ENCODE data around the gene ACR.
A peak's percentile ranks its signal among the peaks of the same experiment; 100 is the strongest.
"Not testable (repeated sequence)": the region's sequence is repeated elsewhere in the genome, so short reads cannot be mapped to it uniquely, and the experiment has no call there.

Gene ACR

GRCh38 chr22:50780244-50780643, 42.2 kb downstream of the ACR start:
- H3K79me2 ChIP-seq (ENCODE audit: insufficient read depth, low read length), result not testable (repeated sequence)

GRCh38 chr22:50782253-50782652, 44.2 kb downstream of the ACR start:
- not testable (repeated sequence) for H3K9me3 ChIP-seq (ENCODE audit: insufficient read depth, low read length); H3K9me2 ChIP-seq (replicated peaks; ENCODE audit: insufficient read depth, low read length); H3K4me3 ChIP-seq (ENCODE audit: insufficient read depth, low read length, poor library complexity, severe bottlenecking); H3K9ac ChIP-seq (ENCODE audit: low read length); H3K4me2 ChIP-seq (ENCODE audit: low read depth, low read length, poor library complexity, severe bottlenecking); H3F3A ChIP-seq (ENCODE audit: insufficient read depth); H4K20me1 ChIP-seq (ENCODE audit: low read depth, low read length); H2AFZ ChIP-seq (ENCODE audit: low read depth, low read length, severe bottlenecking); H3K27ac ChIP-seq (ENCODE audit: low read depth, low read length); H3K27me3 ChIP-seq (ENCODE audit: low read length); H3K79me2 ChIP-seq (ENCODE audit: insufficient read depth, low read length); H3K36me3 ChIP-seq (ENCODE audit: low read length)

More at GRCh38 chr22:50780244-50780643, 42.2 kb downstream of the ACR start:
- not testable (repeated sequence) for H3K9me3 ChIP-seq (ENCODE audit: insufficient read depth, low read length); H3K9me2 ChIP-seq (replicated peaks; ENCODE audit: insufficient read depth, low read length); H3K36me3 ChIP-seq (ENCODE audit: low read length); H3F3A ChIP-seq (ENCODE audit: insufficient read depth); H4K20me1 ChIP-seq (ENCODE audit: low read depth, low read length); H2AFZ ChIP-seq (ENCODE audit: low read depth, low read length, severe bottlenecking); H3K4me3 ChIP-seq (ENCODE audit: insufficient read depth, low read length, poor library complexity, severe bottlenecking); H3K9ac ChIP-seq (ENCODE audit: low read length); H3K4me2 ChIP-seq (ENCODE audit: low read depth, low read length, poor library complexity, severe bottlenecking); H3K27ac ChIP-seq (ENCODE audit: low read depth, low read length); H3K27me3 ChIP-seq (ENCODE audit: low read length)

DNA sequence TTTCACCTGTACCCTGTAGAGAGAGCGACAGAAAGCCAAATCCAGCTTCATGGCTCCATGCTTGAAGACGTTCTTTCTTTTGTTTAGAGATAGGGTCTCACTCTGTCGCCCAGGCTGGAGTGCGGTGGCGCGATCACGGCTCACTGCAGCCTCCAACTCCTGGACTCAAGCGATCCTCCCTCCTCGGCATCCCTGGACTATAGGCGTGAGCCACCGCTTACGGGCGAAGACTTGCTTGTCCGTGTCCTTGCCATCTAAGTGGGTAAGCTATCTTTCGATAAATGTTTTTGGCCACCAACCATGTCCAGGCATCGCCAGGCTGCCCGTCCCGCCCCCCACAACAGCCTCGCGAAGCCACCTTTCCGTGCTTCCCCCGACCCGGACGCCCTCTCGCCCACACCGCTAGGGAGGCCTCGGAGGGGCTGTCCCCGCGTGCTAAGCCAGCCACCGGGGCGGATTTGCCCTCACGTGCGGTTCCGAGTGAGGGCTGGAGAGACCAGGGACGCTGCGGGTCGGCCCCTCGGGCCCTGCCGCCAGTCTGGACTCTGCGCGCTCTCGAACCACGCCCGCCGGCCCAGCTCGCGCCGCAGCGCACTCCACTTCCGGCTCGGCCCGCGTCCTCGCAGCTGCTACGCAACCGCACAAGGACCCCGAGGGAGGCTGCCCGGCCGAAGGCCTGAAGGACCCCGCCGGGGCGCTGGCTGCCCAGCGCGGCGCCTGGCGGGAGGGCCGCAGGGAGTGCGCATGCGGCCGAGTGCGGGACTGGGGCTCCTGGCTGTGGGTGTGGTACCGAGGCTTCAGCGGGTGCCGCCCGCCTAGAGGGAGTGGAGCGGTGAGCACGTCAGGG, 45.3 kb downstream of the ACR start, which contains the start of gene RABL2B:
Gene RABL2B, minus strand, starts transcription at position 604 of the 847 bp plus-strand sequence. CDS start 1,342 bp downstream, outside the sequence.
- not testable (repeated sequence) for H2AFZ ChIP-seq (ENCODE audit: low read depth, low read length, severe bottlenecking); H3K27ac ChIP-seq (ENCODE audit: low read depth, low read length); H3K36me3 ChIP-seq (ENCODE audit: low read length); H3K27me3 ChIP-seq (ENCODE audit: low read length); H3K79me2 ChIP-seq (ENCODE audit: insufficient read depth, low read length); H3K9me2 ChIP-seq (replicated peaks; ENCODE audit: insufficient read depth, low read length); H3F3A ChIP-seq (ENCODE audit: insufficient read depth); H3K9me3 ChIP-seq (ENCODE audit: insufficient read depth, low read length); H4K20me1 ChIP-seq (ENCODE audit: low read depth, low read length)
- Histone ChIP-seq H3K9ac (ENCODE audit: low read length) (peak within 1 kb of the TSS; percentile 59), H3K4me2 (ENCODE audit: low read depth, low read length, poor library complexity, severe bottlenecking) (peak within 1 kb of the TSS; percentile 53), H3K4me3 (ENCODE audit: insufficient read depth, low read length, poor library complexity, severe bottlenecking) (peak within 1 kb of the TSS; percentile 48)

DNA sequence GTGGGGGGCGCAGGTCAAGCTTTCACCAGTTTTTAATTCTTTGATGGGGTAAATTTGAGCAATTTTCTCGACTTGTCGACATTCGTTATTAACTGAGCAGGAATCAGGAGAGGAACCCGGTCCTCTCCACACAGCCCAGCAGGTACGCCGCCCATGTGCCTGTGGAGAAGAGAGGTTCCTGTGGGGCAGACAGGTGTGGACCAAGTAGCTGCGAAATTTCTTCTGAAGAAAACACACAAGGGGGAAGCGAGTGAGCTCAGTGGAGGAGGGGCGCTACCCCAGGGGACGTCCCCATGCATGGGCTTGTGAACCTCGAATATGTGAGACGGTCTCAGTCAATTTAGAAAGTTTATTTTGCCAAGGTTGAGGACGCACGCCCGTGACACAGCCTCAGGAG, 45.9 kb downstream of the ACR start:
- H3K79me2 ChIP-seq (ENCODE audit: insufficient read depth, low read length); H4K20me1 ChIP-seq (ENCODE audit: low read depth, low read length); H3K27ac ChIP-seq (ENCODE audit: low read depth, low read length); H2AFZ ChIP-seq (ENCODE audit: low read depth, low read length, severe bottlenecking); H3K36me3 ChIP-seq (ENCODE audit: low read length); H3K27me3 ChIP-seq (ENCODE audit: low read length); H3K9me2 ChIP-seq (replicated peaks; ENCODE audit: insufficient read depth, low read length); H3K9me3 ChIP-seq (ENCODE audit: insufficient read depth, low read length); H3F3A ChIP-seq (ENCODE audit: insufficient read depth): not testable (repeated sequence)
- Histone ChIP-seq H3K9ac (ENCODE audit: low read length) (peak overlapping the region; percentile 55), H3K4me2 (ENCODE audit: low read depth, low read length, poor library complexity, severe bottlenecking) (peak overlapping the region; percentile 53), H3K4me3 (ENCODE audit: insufficient read depth, low read length, poor library complexity, severe bottlenecking) (peak overlapping the region; percentile 47)

GRCh38 chr22:50785289-50785688, 47.3 kb downstream of the ACR start:
- H3K9me2 ChIP-seq (replicated peaks; ENCODE audit: insufficient read depth, low read length); H3K79me2 ChIP-seq (ENCODE audit: insufficient read depth, low read length); H3K27ac ChIP-seq (ENCODE audit: low read depth, low read length); H2AFZ ChIP-seq (ENCODE audit: low read depth, low read length, severe bottlenecking); H3K4me2 ChIP-seq (ENCODE audit: low read depth, low read length, poor library complexity, severe bottlenecking); H3K9ac ChIP-seq (ENCODE audit: low read length); H3K27me3 ChIP-seq (ENCODE audit: low read length); H3K4me3 ChIP-seq (ENCODE audit: insufficient read depth, low read length, poor library complexity, severe bottlenecking); H3K9me3 ChIP-seq (ENCODE audit: insufficient read depth, low read length); H3K36me3 ChIP-seq (ENCODE audit: low read length); H3F3A ChIP-seq (ENCODE audit: insufficient read depth); H4K20me1 ChIP-seq (ENCODE audit: low read depth, low read length): not testable (repeated sequence)

GRCh38 chr22:50786936-50787335, 48.9 kb downstream of the ACR start:
- H4K20me1 ChIP-seq (ENCODE audit: low read depth, low read length); H3F3A ChIP-seq (ENCODE audit: insufficient read depth); H3K4me3 ChIP-seq (ENCODE audit: insufficient read depth, low read length, poor library complexity, severe bottlenecking); H3K27me3 ChIP-seq (ENCODE audit: low read length); H3K79me2 ChIP-seq (ENCODE audit: insufficient read depth, low read length); H3K27ac ChIP-seq (ENCODE audit: low read depth, low read length); H3K9me3 ChIP-seq (ENCODE audit: insufficient read depth, low read length); H3K9ac ChIP-seq (ENCODE audit: low read length); H2AFZ ChIP-seq (ENCODE audit: low read depth, low read length, severe bottlenecking); H3K4me2 ChIP-seq (ENCODE audit: low read depth, low read length, poor library complexity, severe bottlenecking); H3K36me3 ChIP-seq (ENCODE audit: low read length); H3K9me2 ChIP-seq (replicated peaks; ENCODE audit: insufficient read depth, low read length): not testable (repeated sequence)
